ENCODE measurements around the gene EIF4G3.

EIF4G3 gene

GRCh38 chr1:21121764-21122471, 54.8 kb downstream of the EIF4G3 start:
- DNase-seq (ENCODE audit: low spot score) (no peak), ATAC-seq (ENCODE audit: low read depth) (no peak)
- no peaks in the 10 kb centered on the region for H3K27me3 ChIP-seq (ENCODE audit: insufficient read depth, poor library complexity, severe bottlenecking)
- no peaks in the 10 kb centered on the region for H3K4me1 ChIP-seq (ENCODE audit: insufficient read depth, poor library complexity, severe bottlenecking)
- H3K4me3 ChIP-seq (ENCODE audit: severe bottlenecking), result no peak overlapping the region
- H3K9me3 ChIP-seq (ENCODE audit: severe bottlenecking), result no peaks in the 10 kb centered on the region
- no peak overlapping the region for H3K27ac ChIP-seq (ENCODE audit: poor library complexity, severe bottlenecking)
- peaks cover 29% of the 10 kb centered on the region; the same call in 1 of the 2 replicates for H3K36me3 ChIP-seq (ENCODE audit: low read depth)
- TF ChIP-seq, protein P1, sequence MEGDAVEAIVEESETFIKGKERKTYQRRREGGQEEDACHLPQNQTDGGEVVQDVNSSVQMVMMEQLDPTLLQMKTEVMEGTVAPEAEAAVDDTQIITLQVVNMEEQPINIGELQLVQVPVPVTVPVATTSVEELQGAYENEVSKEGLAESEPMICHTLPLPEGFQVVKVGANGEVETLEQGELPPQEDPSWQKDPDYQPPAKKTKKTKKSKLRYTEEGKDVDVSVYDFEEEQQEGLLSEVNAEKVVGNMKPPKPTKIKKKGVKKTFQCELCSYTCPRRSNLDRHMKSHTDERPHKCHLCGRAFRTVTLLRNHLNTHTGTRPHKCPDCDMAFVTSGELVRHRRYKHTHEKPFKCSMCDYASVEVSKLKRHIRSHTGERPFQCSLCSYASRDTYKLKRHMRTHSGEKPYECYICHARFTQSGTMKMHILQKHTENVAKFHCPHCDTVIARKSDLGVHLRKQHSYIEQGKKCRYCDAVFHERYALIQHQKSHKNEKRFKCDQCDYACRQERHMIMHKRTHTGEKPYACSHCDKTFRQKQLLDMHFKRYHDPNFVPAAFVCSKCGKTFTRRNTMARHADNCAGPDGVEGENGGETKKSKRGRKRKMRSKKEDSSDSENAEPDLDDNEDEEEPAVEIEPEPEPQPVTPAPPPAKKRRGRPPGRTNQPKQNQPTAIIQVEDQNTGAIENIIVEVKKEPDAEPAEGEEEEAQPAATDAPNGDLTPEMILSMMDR (IDR thresholded peaks at IDR 0.05; ENCODE audit: poor library complexity, severe bottlenecking), result no peak

DNA sequence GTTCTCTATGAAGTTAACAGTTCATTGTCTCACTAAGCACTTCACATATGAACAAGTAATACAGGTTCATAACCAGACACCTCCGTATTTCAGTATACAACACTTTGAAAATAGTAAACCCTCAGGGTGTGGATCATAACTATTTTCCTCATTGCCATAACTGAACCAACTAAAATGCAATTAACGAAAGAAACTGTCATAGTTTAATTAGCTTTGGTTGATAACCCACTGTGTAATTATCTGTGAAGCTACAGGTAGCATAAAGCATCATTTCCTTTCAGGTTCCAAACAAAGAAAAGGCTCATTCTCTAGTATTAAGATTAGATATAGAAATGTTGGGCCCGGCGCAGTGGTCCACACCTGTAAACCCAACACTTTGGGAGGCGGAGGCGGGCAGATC, 58.5 kb downstream of the EIF4G3 start:
- Histone ChIP-seq H3K27me3 (ENCODE audit: insufficient read depth, poor library complexity, severe bottlenecking) (no peaks in the 10 kb centered on the region), H3K4me3 (ENCODE audit: severe bottlenecking) (no peak overlapping the region), H3K36me3 (ENCODE audit: low read depth) (peaks cover 15% of the 10 kb centered on the region; the same call in 1 of the 2 replicates), H3K27ac (ENCODE audit: poor library complexity, severe bottlenecking) (no peak overlapping the region), H3K9me3 (ENCODE audit: severe bottlenecking) (no peaks in the 10 kb centered on the region), H3K4me1 (ENCODE audit: insufficient read depth, poor library complexity, severe bottlenecking) (no peaks in the 10 kb centered on the region)
- TF ChIP-seq, protein P1 (IDR thresholded peaks at IDR 0.05; ENCODE audit: poor library complexity, severe bottlenecking), result no peak
- no peak for DNase-seq (ENCODE audit: low spot score)
- ATAC-seq (ENCODE audit: low read depth), result no peak

- Histone ChIP-seq H3K27ac (ENCODE audit: poor library complexity, severe bottlenecking) (no peak overlapping the region), H3K9me3 (ENCODE audit: severe bottlenecking) (no peaks in the 10 kb centered on the region), H3K4me1 (ENCODE audit: insufficient read depth, poor library complexity, severe bottlenecking) (no peaks in the 10 kb centered on the region), H3K27me3 (ENCODE audit: insufficient read depth, poor library complexity, severe bottlenecking) (no peaks in the 10 kb centered on the region), H3K4me3 (ENCODE audit: severe bottlenecking) (no peak overlapping the region), H3K36me3 (ENCODE audit: low read depth) (peaks cover 10% of the 10 kb centered on the region; the same call in 1 of the 2 replicates)
- TF ChIP-seq, protein P1 (IDR thresholded peaks at IDR 0.05; ENCODE audit: poor library complexity, severe bottlenecking), result no peak
- ATAC-seq (ENCODE audit: low read depth), result no peak
- DNase-seq (ENCODE audit: low spot score), result no peak
These were observed 59.1 kb downstream of the EIF4G3 start for GRCh38 chr1:21117597-21118001.

- Histone ChIP-seq H3K36me3 (ENCODE audit: low read depth) (peaks cover 8% of the 10 kb centered on the region; the same call in 1 of the 2 replicates), H3K27ac (ENCODE audit: poor library complexity, severe bottlenecking) (no peak overlapping the region), H3K4me3 (ENCODE audit: severe bottlenecking) (no peak overlapping the region), H3K4me1 (ENCODE audit: insufficient read depth, poor library complexity, severe bottlenecking) (no peaks in the 10 kb centered on the region), H3K9me3 (ENCODE audit: severe bottlenecking) (no peaks in the 10 kb centered on the region), H3K27me3 (ENCODE audit: insufficient read depth, poor library complexity, severe bottlenecking) (no peaks in the 10 kb centered on the region)
- ATAC-seq (ENCODE audit: low read depth) (no peak), DNase-seq (ENCODE audit: low spot score) (no peak)
- TF ChIP-seq, protein P1 (IDR thresholded peaks at IDR 0.05; ENCODE audit: poor library complexity, severe bottlenecking), result no peak
These were observed 59.5 kb downstream of the EIF4G3 start for GRCh38 chr1:21117159-21117558.

GRCh38 chr1:21115098-21115760, 61.5 kb downstream of the EIF4G3 start:
- H3K27me3 ChIP-seq (ENCODE audit: insufficient read depth, poor library complexity, severe bottlenecking), result no peaks in the 10 kb centered on the region
- DNase-seq (ENCODE audit: low spot score), result no peak
- H3K4me3 ChIP-seq (ENCODE audit: severe bottlenecking), result no peak overlapping the region
- H3K36me3 ChIP-seq (ENCODE audit: low read depth), result 0 out of 2 replicates have a peak, but pooled peaks cover 11% of the 10 kb centered on the region
- no peak overlapping the region for H3K27ac ChIP-seq (ENCODE audit: poor library complexity, severe bottlenecking)
- H3K9me3 ChIP-seq (ENCODE audit: severe bottlenecking), result no peaks in the 10 kb centered on the region
- ATAC-seq (ENCODE audit: low read depth), result no peak
- TF ChIP-seq, protein P1 (IDR thresholded peaks at IDR 0.05; ENCODE audit: poor library complexity, severe bottlenecking), result no peak
- H3K4me1 ChIP-seq (ENCODE audit: insufficient read depth, poor library complexity, severe bottlenecking), result no peaks in the 10 kb centered on the region

Data from RWPE2 (cell line).